Ishikawa (cell line): ENCODE data around the gene TAGAP.

ENCODE experiments used
- CEBPB ChIP-seq: IDR thresholded peaks from 2 replicates; pipeline ENCODE4 v1.6.1; 2012
- CREB1 ChIP-seq: IDR thresholded peaks from 2 replicates; pipeline ENCODE4 v1.6.1; 2012; ENCODE audit warnings: low read depth
- EGR1 ChIP-seq: IDR thresholded peaks from 2 replicates; pipeline ENCODE4 v1.6.1; 2012
- EP300 ChIP-seq: IDR thresholded peaks from 2 replicates; pipeline ENCODE4 v1.6.1; 2012; ENCODE audit warnings: borderline replicate concordance
- MAX ChIP-seq: IDR thresholded peaks from 2 replicates; pipeline ENCODE4 v1.6.1; 2012
- RAD21 ChIP-seq: IDR thresholded peaks from 2 replicates; pipeline ENCODE4 v1.6.1; 2012; ENCODE audit warnings: low read depth
- TF ChIP-seq, protein P1 (sequence below): IDR thresholded peaks from 2 replicates; pipeline ENCODE4 v1.6.1; 2012; ENCODE audit warnings: low read depth, mild to moderate bottlenecking
- TF ChIP-seq, protein P2 (sequence below): IDR thresholded peaks from 2 replicates; pipeline ENCODE4 v1.6.1; 2012

DNA sequence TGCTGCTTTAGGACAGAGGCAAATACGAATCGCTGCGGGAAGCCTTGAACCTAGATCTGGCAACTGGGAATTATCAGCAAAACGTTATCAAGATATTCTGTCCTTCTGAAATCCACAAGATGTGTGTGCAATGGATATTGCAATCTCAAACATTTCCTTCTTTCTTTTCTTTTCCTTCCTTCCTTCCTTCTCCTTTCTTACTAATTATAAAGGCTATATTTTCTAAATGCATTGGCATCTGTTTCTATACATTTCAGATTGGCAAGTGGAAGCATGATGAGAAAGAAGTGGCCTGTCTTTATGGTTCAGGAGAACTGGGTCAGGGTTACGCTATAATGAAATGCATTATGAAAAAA lies 2.0 kb downstream of the TAGAP start:
- TF ChIP-seq CREB1 (no peak), EGR1 (no peak), CEBPB (no peak), RAD21 (no peak), MAX (no peak), EP300 (no peak)
- TF ChIP-seq, protein P1, sequence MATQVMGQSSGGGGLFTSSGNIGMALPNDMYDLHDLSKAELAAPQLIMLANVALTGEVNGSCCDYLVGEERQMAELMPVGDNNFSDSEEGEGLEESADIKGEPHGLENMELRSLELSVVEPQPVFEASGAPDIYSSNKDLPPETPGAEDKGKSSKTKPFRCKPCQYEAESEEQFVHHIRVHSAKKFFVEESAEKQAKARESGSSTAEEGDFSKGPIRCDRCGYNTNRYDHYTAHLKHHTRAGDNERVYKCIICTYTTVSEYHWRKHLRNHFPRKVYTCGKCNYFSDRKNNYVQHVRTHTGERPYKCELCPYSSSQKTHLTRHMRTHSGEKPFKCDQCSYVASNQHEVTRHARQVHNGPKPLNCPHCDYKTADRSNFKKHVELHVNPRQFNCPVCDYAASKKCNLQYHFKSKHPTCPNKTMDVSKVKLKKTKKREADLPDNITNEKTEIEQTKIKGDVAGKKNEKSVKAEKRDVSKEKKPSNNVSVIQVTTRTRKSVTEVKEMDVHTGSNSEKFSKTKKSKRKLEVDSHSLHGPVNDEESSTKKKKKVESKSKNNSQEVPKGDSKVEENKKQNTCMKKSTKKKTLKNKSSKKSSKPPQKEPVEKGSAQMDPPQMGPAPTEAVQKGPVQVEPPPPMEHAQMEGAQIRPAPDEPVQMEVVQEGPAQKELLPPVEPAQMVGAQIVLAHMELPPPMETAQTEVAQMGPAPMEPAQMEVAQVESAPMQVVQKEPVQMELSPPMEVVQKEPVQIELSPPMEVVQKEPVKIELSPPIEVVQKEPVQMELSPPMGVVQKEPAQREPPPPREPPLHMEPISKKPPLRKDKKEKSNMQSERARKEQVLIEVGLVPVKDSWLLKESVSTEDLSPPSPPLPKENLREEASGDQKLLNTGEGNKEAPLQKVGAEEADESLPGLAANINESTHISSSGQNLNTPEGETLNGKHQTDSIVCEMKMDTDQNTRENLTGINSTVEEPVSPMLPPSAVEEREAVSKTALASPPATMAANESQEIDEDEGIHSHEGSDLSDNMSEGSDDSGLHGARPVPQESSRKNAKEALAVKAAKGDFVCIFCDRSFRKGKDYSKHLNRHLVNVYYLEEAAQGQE = no peak
- TF ChIP-seq, protein P2, sequence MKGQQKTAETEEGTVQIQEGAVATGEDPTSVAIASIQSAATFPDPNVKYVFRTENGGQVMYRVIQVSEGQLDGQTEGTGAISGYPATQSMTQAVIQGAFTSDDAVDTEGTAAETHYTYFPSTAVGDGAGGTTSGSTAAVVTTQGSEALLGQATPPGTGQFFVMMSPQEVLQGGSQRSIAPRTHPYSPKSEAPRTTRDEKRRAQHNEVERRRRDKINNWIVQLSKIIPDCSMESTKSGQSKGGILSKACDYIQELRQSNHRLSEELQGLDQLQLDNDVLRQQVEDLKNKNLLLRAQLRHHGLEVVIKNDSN = no peak
